ENCODE results near the gene PDK4.
"Not testable (repeated sequence)": the region's sequence is repeated elsewhere in the genome, so short reads cannot be mapped to it uniquely, and the experiment has no call there.

Gene PDK4

DNA sequence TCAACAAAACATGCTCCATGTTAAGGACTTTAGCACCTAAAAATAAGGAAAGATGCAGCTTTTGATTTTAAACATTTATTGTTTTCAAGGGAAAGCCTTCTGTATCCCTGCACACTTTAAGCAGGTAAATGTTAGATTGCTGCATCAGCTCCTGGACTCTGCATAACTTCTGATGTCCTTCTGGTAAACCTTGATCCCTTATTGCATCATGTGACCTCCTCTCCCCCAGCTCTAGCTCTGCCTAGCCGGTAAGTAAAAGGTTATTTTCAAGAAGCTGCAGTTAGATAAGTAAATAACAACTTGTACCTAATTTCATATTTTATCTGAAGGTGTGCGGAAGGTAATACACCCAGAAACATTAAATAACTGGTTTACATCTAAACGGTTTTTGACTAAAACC, 37.5 kb downstream of the PDK4 start:
- DNase-seq = no peak

DNA sequence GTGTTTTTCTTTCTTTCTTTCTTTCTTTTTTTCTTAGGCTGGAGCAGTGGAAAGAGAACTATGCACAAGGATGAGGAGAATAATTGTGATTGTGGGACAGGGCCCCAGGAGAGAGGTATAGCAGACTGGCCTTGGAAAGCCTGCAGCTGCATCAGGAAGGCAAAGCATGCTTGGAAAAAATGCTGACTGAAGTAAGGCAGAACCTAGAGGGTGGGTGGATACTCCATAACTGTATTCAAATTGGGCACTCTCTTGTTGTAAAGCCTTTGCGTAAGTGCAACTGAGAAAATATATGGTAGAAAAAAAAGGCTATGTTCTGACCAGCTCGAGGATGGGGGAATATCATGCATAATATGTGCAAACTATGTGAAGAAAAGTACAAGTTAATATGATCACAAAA, 39.5 kb downstream of the PDK4 start:
- DNase-seq = no peak

DNA sequence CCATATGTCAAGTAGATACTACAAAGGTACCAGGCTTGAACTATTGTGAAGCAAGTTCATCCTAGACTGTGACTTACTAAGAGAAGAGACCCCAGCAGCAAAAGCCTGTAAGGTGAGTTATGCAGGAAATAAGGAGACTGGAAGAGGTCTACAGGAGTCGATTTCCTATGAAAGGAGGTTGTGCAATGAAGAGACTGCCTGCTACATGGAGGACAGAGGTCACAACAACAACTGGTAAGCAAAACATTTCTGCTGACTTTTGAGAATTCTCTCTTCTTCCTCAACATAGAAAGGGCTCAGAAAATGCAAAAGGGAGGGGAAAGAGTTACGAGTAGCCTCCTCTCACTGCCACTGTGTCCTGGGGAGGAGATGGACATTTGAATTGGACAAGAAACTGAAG, 42.4 kb downstream of the PDK4 start:
- no peak for DNase-seq

DNA sequence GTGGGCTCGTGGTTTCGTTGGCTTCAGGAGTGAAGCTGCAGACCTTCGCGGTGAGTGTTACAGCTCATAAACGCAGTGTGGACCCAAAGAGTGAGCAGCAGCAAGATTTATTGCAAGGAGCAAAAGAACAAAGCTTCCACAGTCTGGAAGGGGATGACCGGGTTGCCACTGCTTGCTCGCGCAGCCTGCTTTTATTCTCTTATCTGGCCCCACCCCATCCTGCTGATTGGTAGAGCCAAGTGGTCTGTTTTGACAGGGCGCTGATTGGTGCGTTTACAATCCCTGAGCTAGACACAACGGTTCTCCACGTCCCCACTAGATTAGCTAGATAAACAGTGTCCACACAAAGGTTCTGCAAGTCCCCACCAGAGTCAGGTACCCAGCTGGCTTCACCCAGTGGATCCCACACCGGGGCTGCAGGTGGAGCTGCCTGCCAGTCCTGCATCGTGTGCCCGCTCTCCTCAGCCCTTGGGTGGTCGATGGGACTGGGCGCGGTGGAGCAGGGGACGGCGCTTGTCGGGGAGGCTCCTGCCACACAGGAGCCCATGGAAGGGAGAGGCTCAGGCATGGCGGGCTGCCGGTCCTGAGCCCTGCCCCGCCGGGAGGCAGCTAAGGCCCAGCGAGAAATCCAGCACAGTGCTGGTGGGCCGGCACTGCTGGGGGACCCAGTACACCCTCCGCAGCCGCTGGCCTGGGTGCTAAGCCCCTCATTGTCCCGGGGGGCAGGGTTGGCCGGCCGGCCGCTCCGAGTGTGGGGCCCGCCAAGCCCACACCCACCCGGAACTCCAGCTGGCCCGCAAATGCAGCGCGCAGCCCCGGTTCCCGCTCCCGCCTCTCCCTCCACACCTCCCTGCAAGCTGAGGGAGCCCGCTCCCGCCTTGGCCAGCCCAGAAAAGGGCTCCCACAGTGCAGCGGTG, 44.0 kb downstream of the PDK4 start:
- not testable (repeated sequence) for DNase-seq

DNA sequence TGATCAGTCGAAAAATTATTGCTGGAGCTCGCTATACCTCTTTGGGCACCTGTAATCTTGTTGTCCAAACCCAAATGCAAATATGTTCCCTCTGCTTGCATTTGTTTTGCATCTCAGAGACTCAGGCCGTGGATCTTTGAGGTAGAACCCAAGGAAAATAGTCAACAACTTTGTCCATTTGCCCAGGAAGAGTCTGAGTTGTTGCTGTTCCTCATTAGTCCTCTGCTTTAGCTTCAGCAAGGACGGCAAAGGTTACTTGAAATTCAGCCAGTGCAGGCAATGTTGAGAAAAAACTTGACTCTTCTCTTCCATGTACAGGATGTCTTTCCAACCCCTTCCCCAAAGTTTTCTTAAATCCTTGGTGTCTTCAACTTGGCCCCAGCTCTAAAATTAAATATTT, 45.8 kb downstream of the PDK4 start:
- no peak for DNase-seq

DNA sequence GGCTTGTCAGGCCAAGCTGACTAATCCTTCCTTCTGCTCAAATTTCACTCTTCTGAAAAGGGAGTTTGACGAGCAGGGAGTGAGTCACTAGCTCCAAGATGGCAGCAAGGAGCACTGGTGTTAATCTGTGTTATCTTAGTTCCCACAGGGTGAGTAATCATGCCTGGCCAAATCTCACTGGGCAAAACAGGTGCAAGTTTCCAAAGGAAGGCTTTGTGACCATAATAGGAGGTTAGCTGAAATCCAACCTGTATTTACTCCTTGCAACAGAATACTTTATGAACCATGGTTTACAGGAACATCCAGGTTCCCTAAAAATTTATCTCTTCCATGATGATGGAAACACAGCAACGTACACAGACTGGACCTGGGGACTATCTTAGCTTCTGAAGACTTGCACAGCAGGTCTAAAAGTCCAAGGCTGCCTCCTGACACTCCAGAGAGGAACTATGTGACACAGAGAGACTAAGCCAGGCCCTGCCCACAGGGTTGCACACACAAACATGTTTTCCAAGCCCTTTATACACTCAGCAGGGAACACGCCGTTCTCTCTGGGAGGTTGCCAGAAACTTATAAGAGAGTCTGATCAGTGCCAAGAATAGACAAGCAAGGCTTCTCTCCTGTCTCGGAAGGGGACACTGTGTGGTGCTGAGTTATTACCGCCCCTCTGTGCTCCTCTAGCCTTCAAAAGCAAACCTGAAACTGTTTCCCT, 46.3 kb downstream of the PDK4 start:
- DNase-seq = peak; percentile 91

DNA sequence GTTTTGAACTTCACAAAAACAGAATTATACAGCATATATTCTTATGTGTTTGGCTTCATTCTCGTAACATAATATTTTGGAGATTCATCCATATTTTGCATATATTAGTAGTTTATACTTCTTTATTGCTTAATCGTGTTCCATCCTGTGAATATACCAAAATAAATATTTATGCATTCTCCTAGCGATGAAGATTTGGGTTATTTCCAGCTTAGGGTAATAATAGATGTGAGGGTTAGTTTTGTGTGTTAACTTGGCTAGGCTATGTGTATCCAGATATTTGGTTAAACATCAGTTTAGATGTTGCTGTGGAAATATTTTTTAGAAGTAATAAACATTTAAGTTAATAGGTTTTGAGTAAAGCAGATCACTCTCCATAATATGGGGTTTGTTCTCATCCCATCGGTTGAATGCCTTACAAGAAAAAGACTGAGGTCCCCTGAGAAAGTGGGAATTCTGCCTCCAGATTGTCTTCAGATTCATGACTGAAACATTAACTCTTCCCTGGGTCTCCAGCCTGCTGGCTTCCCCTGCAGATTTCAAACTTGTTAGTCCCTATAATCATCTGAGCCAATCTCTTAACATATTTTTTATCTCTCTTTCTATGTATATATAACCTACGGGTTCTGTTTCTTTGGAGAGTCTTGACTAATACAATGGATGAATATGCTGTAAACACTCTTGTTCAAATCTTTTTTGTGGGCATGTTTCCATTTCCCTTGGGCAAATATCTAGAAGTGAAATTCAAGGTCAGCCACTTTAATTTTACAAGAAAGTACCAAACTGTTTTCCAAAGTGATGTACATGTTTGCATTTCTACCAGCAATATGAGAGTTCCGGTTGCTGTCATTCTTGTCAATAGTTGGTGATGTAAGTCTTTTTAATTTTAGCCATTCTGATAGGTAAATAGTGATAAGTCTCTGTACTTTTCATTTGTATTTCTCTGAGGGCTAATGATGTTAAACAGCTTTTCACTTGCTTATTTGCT, 48.7 kb downstream of the PDK4 start:
- no peak for DNase-seq

DNA sequence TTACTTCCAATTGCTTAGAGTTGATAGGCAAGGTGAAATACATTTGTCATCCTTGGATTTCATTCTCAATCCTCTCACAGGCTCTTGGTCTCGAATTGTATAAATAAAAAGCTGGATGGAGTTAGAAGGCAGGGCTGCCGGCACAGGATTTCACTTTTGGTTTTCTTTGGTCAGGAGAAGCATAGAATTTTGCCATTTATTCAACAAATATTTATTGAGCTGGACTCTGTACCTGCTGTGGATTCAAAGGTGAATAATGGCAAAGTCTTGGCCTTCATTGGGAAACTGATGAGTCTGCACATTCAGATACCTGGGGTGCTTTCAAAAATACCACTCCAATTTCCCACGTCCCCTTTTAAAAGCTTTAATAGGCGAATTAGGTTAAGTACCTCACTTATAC, 49.7 kb downstream of the PDK4 start:
- no peak for DNase-seq

DNA sequence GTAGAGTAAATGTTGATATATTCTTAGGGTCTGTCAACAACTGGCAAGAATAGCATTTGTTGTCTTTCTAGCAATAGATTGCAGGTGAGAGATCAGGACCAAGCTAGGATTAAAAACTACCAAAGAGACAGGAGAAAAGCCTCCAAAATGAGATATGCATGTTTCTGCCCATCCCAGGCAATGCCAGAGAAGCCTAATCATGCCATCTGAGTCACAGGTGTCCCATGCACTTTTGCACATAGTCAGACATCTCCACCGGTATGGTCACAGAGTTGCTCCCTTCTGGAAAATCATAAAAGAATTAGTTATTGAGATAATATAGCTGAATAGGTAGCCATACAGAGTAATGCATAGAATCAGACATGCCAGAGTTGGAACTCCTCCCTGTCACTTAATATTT, 50.6 kb downstream of the PDK4 start:
- no peak for DNase-seq

DNA sequence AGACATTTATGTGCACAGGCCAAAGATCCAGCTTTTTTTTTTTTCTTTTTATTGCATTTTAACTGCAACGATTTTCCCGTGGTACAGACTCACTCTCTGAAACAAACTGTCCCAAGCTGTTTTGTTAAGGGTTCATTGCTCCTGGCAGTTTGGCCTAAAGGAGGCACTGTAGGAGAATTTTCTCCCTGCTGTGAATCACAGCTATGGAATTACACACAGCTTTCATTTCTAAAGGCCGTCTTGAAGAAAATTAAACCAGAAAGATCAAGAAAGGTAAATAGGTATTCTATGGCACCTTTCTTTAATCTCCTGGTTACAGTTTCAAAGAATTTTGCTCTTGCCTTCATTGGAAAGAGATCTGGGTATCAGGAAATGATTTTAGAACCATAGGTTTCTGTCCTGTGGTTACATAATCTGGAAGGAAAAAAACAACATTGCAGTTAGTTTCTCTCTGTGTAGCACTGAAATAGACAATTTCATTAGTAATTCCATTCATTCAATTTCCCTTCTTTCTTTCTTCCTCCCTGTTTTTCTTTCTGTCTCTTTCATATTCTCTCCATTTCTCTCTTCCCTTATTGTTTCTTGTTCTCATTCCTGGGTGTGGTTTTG, 51.2 kb downstream of the PDK4 start:
- peak; percentile 33 for DNase-seq

DNA sequence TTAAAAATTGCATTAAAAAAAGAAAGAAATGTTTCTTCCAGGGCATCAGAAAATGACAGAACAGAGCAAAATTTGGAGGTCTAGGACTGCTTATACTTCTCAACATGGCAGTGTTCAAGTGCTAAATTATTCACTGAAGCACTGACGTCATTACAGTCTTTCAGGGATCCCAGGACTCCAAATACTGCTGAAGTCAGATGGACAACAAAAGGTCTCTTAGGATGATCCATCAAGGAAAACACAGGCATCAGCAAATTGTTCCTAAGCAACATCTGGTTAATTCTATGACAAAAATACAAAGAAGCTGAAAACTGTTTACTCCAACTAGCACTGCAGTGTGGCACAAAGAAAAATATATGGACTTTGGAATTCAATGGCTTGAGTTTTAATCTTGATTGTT, 52.1 kb downstream of the PDK4 start:
- DNase-seq = no peak

DNA sequence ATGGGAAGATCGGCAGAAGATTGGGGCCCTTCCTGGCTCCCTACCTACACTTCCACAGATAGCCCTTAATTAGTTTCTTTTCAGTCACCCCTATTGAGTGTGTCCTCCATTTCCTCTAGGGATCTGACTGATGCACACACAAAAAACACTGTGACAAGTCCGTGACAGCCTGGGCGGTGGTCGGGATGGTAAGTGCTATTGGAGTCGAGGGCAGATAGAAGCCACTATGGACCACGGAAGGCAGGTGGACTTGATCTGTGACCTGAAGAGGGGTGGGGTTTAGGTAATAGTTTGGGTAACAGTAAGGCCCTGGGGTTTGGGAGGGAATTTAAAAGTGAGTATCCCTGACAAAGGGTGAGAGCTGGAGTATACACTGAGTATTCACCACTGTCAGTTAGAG, 53.0 kb downstream of the PDK4 start:
- DNase-seq = no peak

DNA sequence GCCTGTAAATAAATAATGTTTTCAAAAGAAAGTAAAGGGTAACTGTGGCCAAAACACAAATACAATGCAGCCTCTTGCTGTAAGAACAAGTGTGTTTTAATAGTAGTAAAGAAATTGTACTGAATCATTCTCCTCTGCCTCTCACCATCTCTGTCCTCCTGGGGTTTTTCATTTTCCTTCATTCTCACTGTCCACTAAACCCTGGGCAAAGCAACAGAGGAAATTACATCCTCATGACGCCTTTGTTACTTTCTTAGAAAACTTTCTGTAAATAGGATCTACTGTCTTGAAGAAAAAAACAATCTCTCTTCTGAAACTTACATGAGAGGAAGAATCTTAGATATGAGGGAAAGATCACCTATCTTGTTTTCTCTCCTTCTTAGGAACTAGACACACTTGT, 56.0 kb downstream of the PDK4 start:
- DNase-seq = no peak

DNA sequence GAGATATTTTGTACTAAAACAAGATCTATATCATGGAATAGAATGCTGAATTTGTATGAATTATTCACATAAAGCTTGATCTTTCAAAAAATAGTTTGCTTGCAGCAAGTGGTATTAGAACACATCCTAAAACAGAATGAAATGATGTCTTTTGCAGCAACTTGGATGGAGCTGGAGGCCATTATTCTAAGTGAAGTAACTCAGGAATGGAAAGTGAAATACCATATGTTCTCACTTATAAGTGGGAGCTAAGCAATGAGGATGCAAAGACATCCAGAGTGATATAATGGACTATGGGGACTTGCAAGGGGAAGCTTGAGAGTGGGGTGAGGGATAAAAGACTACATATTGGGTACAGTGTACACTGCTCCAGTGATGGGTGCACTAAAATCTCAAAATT, 56.9 kb downstream of the PDK4 start:
- DNase-seq = no peak

DNA sequence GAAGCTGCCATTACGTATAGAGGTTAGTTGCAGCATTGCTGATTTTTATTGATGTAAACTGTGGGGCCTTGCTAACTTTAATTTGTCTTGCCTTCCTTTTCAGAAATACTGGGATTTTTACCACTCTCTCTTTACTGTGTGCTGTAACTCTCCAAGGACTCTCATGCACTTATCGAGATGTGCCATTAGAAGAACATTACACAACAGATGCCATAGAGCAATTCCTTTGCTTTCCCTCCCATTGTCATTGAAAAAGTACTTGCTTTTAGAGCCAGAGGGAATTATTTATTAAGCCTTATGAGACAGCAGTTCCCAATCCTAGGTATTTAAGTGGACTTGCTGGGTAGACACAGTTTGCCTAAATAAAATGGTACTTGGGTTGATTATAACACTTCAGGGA, 58.8 kb downstream of the PDK4 start:
- DNase-seq = no peak

DNA sequence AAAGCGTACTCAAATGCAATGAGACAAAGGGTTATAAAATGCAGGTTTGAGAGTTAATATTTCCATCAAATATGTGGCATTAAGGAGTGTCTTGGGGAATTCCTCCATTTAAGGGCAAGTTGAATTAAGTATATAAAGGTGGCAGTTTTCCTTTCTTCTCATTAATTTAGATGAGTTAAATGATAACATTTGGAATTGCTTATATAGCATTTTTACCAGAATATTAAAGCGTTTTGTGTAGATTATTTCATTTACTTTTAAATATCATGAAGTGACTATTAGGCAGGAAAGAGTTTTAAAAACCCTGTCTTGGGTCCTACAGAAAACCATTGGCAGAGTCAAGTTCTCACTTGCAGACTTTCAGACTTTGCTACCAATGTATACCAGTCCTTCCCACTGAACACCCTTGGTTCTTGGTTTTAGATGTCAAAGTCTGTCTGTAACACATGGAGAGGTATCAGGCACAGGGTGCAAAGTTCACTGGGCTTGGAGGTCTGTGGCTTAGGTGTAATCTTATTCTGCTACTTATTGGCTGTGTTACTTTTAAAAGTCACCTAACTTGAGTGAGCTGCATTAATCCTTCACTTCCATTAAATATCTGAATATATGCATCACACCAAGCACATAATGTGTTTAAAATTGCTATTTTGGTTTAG, 59.5 kb downstream of the PDK4 start:
- DNase-seq = no peak

DNA sequence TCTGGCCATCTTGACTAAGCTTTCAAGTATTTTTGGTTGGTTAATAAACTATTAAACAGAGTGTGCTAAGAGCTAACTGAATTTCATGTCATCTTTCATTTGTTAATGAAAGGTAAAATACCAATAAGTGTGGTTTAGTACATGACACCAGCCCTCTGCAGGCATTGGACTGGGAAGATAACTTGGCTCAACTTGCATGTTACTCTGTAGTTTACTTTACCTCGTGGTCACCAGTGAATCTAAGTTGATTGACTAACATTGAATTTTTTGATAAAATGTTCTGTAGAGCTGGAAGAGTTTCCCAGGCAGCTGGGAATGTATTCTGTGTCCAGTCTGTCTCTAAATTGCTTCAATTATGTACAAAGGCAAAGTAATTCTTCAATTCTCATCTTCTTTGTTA, 60.7 kb downstream of the PDK4 start:
- DNase-seq = no peak

DNA sequence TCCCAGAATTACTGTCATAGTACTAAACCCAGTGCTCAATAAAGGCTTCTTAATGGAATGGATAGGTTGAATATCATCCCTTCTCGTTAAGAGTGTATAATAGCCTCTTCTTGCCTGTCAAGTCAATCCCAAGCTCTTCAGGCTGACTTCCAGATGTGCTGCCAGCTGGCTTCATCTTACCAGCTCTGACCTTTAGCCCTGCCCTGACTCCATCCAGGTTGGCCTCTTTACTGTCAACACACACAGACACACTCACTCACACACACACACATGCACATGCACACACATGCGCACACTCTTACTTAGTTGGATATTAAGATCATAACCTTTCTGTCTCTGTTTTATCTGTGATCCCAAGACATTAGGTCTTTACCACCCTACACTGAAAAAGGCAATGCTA, 61.5 kb downstream of the PDK4 start:
- DNase-seq = no peak

All from NCI-H226 (cell line).